HCT116 (cell line): ENCODE data around the gene PLCB1.
"Not testable (repeated sequence)": the region's sequence is repeated elsewhere in the genome, so short reads cannot be mapped to it uniquely, and the experiment has no call there.

ENCODE experiments used
- EZH2 ChIP-seq: fragments of 200-600 bp; sonication (generic); IDR thresholded peaks from 2 replicates; pipeline ENCODE4 v1.6.1; 2017; ENCODE audit warnings: antibody characterized with exemption, mixed run types
- POLR2A ChIP-seq: IDR thresholded peaks from 2 replicates; pipeline ENCODE4 v1.7.0; 2011; ENCODE audit warnings: borderline replicate concordance; ENCODE audit not compliant: insufficient read depth, insufficient read length; ENCODE audit errors: extremely low read depth
- POLR2AphosphoS5 ChIP-seq: IDR thresholded peaks from 2 replicates; pipeline ENCODE4 v1.6.1; 2011; ENCODE audit warnings: mild to moderate bottlenecking, low read depth, low read length, moderate library complexity
- RAD21 ChIP-seq: IDR thresholded peaks from 2 replicates; pipeline ENCODE4 v1.6.1; 2012; ENCODE audit warnings: low read depth, mild to moderate bottlenecking
- SP1 ChIP-seq: IDR thresholded peaks from 2 replicates; pipeline ENCODE4 v1.6.1; 2012; ENCODE audit warnings: low read depth
- SRF ChIP-seq: IDR thresholded peaks from 2 replicates; pipeline ENCODE4 v1.6.1; 2012; ENCODE audit warnings: low read depth
- TF ChIP-seq, protein P1 (sequence below), 3 experiments: fragments of 200-600 bp in 1 of 3; sonication (generic) in 1 of 3; IDR thresholded peaks in 2 of 3; conservative IDR thresholded peaks in 1 of 3; 2 replicates each; pipeline ENCODE4 v1.5.1; 2012 to 2017; ENCODE audit warnings: low read depth in 2 of 3, low read length in 2 of 3, antibody characterized with exemption in 1 of 3, borderline replicate concordance in 1 of 3, control low read depth in 1 of 3, mild to moderate bottlenecking in 1 of 3, mixed read lengths in 1 of 3, mixed run types in 1 of 3, moderate library complexity in 1 of 3; ENCODE audit not compliant: insufficient read depth in 1 of 3
- TF ChIP-seq, protein P2 (sequence below): IDR thresholded peaks from 2 replicates; pipeline ENCODE4 v1.6.1; 2012

DNA sequence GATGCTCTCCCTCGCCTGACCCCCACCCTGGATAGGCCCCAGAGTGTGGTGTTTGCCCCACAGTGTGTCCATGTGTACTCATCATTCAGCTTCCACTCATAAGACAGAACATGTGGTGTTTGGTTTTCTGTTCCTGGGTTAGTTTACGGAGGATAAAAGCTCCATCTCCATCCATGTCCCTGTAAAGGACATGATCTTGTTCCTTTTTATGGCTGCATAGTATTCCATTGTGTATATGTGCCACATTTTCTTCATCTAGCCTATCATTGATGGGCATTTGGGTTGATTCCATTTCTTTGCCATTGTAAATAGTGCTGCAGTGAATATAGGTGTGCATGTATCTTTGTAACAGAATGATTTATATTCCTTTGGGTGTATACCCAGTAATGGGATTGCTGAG lies 218.2 kb downstream of the PLCB1 start:
- TF ChIP-seq SRF, POLR2A, EZH2, SP1, POLR2AphosphoS5, RAD21: not testable (repeated sequence)
- TF ChIP-seq, protein P1, sequence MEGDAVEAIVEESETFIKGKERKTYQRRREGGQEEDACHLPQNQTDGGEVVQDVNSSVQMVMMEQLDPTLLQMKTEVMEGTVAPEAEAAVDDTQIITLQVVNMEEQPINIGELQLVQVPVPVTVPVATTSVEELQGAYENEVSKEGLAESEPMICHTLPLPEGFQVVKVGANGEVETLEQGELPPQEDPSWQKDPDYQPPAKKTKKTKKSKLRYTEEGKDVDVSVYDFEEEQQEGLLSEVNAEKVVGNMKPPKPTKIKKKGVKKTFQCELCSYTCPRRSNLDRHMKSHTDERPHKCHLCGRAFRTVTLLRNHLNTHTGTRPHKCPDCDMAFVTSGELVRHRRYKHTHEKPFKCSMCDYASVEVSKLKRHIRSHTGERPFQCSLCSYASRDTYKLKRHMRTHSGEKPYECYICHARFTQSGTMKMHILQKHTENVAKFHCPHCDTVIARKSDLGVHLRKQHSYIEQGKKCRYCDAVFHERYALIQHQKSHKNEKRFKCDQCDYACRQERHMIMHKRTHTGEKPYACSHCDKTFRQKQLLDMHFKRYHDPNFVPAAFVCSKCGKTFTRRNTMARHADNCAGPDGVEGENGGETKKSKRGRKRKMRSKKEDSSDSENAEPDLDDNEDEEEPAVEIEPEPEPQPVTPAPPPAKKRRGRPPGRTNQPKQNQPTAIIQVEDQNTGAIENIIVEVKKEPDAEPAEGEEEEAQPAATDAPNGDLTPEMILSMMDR (IDR thresholded peaks at IDR 0.05 in 2 of 3, conservative IDR thresholded peaks at IDR 0.05 in 1 of 3; ENCODE audit: borderline replicate concordance in 1 of 3, insufficient read depth in 1 of 3, low read depth in 2 of 3, low read length in 2 of 3): not testable (repeated sequence)
- TF ChIP-seq, protein P2, sequence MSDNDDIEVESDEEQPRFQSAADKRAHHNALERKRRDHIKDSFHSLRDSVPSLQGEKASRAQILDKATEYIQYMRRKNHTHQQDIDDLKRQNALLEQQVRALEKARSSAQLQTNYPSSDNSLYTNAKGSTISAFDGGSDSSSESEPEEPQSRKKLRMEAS: not testable (repeated sequence)
